Measurements from ENCODE around the gene ASB18.

ASB18 gene

GRCh38 chr2:236143811-236144210 is 120.4 kb downstream of the ASB18 start:
- no peaks in the 10 kb centered on the region for H3K36me3 ChIP-seq (ENCODE audit: insufficient read depth, low read length)
- H3K9ac ChIP-seq (ENCODE audit: insufficient read length), result no peak overlapping the region
- no peaks in the 10 kb centered on the region for H3K9me3 ChIP-seq (ENCODE audit: low read depth, low read length)
- H3K4me3 ChIP-seq, result no peak overlapping the region
- DNase-seq (ENCODE audit: low read depth, low spot score), result no peak
- TF ChIP-seq POLR2AphosphoS5 (IDR thresholded peaks at IDR 0.05; ENCODE audit: borderline replicate concordance, low read depth, low read length), result no peak
- TF ChIP-seq EZH2 (IDR thresholded peaks at IDR 0.05), result no peak
- no peak for TF ChIP-seq FOXP2 (optimal IDR thresholded peaks at IDR 0.05; ENCODE audit: control extremely low read depth, extremely low read length, insufficient read depth)
- no peak overlapping the region for H3K27ac ChIP-seq
